Activated CD4-positive, alpha-beta T cell treated with anti-CD3 and anti-CD28 coated beads, Interleukin-2, amount 50 U/mL, for 48 hours (primary cell): ENCODE measurements around the gene RHBDF2.

Experiments used
- DNase-seq, 2 experiments: peaks; one replicate each; pipeline ENCODE4 v3.0.0-alpha.2; 2020

The RHBDF2 gene

DNA sequence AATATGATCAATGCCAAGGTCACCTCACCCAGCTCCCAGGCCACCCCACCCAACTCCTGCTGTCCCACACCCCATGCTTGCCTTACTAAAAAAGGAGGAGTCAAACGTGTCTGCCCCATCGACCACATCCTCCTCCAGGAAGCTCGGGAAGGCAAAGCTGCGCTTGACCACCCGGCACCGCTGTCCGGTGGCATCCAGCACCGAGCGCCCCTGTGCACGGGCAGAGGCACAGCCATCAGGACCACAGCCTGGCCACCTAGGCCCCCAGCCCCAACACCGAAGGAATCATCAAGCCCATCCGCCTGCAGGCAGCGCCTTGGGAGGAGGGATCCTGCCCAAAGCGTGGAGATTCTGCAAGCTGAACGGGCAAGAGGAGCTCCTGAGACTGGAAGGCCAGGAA lies 23.6 kb downstream of the RHBDF2 start:
- no peak for DNase-seq

GRCh38 chr17:76476736-76477135 lies 24.5 kb downstream of the RHBDF2 start:
- no peak for DNase-seq

- DNase-seq = no peak
These were observed 25.9 kb downstream of the RHBDF2 start for GRCh38 chr17:76475302-76475701.

DNA sequence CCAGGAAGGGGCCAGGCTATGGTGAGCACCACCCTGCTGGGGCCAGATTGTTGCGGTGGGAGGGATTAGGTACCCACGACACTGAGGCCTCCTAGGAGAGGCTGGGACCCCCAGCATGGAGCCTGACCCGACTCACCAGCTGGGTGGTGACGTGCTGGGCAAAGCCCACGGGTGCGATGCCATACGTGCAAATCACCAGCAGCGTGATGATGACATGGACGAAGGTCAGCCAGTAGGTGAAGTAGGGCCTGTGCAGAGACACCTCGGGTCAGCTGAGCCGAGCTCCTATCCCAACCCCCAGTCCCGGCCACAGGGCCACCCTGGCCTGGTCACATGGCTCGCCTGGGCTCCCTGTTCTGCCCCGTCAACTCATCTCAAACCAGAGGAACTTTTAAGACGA lies 26.3 kb downstream of the RHBDF2 start:
- no peak for DNase-seq

DNA sequence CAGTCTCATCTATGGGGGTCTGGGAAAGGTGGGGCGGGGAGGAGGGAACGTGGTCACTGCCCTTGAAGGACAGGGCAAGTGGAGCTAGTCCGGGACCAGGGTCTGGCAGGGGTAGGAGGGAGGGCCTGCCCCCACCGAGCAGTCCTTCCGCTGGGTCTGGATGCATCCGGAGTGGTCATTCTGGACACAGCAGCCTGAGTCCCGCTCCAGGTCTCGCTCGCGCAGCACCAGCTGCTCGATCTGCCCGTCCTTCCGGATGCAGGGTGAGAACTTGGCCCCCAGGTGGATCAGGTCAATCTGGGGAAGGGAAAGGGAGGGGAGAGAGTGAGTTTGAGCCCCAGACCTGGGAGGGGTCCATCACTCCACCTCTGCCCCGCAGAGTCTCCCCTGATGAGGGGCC lies 27.0 kb downstream of the RHBDF2 start:
- no peak for DNase-seq

DNA sequence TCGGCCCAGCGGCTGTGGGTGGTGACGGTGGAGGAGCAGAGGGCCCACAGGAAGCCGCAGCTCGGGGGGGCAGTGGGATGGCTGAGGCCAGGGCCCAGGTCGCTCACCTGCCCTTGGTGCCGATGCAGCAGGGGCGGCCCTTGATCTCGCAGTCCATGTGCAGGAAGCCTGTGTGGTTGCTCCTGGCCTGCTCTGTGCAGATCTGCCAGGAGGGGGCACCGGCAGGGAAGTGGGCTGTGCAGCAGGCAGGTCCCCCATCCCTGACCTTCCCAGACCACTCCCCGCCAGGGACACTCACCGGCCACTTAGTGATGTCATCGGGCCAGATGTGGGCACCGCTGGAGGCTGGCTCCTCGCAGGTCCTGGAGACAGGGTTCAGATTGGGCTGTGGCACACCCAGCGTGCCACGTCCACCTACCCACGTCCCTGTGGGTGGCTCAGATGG lies 27.7 kb downstream of the RHBDF2 start:
- peak in 1 of 2 experiments; percentile 24 for DNase-seq

- DNase-seq = no peak
These were observed 28.5 kb downstream of the RHBDF2 start for GRCh38 chr17:76472726-76473125.

DNA sequence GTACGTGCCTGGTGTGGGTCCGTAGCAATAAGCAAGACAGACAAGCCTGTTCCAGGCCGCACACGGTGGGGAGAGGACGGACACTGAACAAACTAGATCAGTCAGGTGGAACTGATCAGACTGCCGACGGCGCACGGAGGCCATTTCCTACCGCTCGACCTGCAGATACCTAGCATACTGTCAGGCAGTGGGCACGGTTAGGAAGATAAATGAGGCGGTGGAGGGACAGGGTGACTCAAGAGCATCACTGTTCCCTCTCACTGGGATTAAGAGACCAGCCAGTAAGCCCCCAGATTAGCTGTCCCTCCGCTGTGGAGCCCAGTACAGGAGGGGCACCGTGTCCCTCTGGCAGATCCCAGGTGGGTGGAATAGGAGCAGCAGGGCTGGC lies 29.0 kb downstream of the RHBDF2 start:
- DNase-seq = no peak

DNA sequence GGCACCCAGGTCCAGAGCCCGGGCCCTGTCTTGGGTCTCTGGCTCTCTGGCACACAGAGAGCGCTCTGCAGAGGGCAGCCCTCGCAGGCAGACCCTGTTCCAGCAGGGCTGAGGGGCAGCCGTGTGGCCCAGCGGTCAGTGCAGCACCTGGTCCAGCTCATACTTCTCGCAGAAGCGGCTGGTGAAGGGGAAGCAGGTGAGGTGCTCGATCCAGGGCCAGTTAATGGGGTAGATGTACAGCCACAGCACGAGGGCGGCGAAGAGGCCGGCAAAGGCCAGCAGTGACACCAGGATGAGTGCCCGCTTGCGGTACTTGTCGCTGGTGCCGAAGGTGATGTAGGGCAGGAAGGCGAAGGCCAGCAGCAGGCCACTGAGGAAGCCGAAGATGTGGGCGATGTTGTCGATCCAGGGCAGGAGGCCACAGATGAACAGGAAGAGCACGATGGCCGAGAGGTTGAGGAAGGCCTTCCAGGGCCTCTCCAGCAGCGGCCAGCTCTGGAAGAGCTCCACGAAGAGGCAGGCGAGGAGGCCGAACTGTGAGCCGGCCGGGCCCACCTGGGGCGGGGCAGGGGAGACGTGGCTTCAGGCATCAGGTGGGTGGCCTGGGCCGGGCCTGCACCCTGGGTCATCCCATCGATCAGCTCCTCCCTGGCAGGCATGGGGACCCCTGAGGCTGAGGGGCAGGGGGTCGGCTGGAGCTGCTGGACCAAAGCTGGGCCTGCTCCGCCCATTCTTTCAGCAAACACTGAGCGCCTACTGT lies 29.5 kb downstream of the RHBDF2 start:
- no peak for DNase-seq

DNA sequence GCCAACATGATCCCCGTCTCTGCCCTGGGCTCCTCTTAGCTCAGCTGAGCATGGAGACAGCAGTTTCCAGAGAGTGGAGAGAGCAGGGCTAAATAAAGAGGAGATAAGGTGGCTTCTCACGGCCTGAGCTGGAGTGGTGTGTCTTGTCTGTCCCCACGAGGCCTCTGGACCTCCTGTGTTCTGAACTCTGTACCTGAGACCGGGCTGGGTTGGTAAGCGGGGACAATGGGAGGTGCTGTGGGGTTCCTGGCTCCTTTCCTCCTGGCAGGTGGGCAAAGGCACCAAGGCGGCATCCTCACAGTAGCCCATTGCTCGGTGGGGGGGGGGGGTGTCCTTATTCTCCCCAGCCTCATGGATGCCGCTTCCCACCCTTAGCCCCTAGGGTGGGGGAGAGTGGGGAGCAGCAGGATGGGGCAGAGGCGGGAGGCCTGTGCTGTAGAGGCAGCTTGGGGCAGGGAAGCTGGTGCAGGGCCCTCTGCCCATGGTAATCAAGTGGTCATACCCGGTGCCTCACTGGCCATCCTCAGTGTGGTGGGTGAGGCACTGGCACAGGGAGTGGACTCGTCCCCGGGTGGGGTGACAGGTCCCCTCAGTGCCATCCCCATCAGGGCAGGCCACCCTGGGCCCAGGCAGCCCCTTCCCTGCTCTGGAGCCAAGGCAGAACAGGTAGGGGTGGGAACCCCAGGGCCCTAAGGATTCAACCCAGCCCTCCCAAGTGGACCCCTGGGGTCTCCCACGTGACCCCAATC lies 31.1 kb downstream of the RHBDF2 start:
- no peak for DNase-seq

DNA sequence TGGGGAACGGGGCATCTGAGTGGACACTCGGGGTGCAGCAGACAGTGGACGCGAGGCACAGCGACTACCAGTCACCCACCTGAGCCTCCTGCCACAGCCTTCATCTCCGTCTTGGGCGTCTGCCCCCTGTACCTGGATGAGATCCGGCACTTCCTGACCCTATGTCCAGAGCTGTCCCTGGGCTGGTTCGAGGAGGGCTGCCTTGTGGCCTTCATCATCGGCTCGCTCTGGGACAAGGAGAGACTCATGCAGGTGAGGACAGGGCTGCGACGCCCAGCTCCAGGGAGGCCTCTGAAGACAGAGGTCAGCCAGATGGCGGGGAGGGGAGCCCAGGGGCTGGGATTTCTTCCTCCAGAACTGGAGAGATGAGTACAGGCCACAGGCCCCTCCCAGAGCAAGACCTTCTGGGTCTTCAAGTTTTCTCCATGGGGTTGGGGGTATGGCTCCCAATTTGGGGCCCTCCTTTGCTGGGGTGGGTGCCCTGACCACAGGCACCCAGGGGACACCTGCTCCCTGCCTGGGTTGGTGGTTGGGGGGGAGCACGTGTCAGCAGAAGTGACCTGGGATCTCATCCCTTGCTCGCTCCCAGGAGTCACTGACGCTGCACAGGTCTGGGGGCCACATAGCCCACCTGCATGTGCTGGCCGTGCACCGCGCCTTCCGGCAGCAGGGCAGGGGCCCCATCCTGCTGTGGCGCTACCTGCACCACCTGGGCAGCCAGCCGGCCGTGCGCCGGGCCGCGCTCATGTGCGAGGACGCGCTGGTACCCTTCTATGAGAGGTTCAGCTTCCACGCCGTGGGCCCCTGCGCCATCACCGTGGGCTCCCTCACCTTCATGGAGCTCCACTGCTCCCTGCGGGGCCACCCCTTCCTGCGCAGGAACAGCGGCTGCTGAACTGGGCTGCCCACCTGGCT lies 31.9 kb downstream of the RHBDF2 start:
- no peak for DNase-seq

- no peak for DNase-seq
These were observed 32.6 kb downstream of the RHBDF2 start for GRCh38 chr17:76468634-76469010.

- no peak for DNase-seq
These were observed 33.2 kb downstream of the RHBDF2 start for GRCh38 chr17:76467809-76468633.

- no peak for DNase-seq
These were observed 33.9 kb downstream of the RHBDF2 start, which contains the start of gene AANAT for GRCh38 chr17:76467366-76467765. AANAT (plus strand) TSS chr17:76467603; CDS start chr17:76468747, 1,144 bp downstream.

GRCh38 chr17:76466775-76467130 lies 34.5 kb downstream of the RHBDF2 start:
- DNase-seq = no peak

DNA sequence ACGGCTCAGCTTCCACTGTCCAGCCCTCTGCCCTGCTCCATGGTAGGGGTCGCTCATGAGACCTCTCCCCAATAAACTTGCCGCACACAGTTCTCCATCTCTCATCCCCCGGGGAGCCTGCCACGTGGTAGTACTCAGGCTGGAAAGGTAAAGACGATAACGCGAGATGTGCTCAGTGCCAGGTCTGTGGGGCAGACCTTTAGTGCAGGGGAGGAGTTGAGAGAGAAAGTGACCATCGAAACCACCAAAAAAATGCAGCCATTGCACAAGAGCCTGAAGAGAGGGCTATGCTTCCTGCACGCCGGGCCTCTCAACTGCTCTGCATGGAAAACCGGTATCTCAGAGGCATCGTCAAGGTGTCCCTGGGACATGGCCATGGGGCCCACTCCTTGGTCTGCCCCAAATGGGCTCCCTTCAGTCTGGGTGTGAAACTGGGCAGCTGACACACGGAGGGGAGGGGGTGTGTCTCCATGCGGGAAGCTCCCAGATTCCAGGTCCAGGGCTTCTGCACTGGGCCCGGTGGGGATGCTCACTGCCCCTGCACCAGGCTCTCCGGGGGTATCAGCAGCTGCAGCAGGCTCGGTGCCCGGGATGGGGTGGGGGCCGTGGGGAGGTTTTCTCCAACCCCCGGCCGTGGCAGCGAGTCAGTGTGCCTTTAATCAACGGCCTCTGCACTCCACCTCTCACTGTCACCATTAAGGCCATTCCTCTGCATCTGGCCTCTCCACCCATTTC lies 38.5 kb downstream of the RHBDF2 start:
- DNase-seq = no peak

GRCh38 chr17:76461765-76462555 lies 39.3 kb downstream of the RHBDF2 start:
- DNase-seq = no peak

GRCh38 chr17:76459674-76460073 lies 41.5 kb downstream of the RHBDF2 start:
- no peak for DNase-seq

DNA sequence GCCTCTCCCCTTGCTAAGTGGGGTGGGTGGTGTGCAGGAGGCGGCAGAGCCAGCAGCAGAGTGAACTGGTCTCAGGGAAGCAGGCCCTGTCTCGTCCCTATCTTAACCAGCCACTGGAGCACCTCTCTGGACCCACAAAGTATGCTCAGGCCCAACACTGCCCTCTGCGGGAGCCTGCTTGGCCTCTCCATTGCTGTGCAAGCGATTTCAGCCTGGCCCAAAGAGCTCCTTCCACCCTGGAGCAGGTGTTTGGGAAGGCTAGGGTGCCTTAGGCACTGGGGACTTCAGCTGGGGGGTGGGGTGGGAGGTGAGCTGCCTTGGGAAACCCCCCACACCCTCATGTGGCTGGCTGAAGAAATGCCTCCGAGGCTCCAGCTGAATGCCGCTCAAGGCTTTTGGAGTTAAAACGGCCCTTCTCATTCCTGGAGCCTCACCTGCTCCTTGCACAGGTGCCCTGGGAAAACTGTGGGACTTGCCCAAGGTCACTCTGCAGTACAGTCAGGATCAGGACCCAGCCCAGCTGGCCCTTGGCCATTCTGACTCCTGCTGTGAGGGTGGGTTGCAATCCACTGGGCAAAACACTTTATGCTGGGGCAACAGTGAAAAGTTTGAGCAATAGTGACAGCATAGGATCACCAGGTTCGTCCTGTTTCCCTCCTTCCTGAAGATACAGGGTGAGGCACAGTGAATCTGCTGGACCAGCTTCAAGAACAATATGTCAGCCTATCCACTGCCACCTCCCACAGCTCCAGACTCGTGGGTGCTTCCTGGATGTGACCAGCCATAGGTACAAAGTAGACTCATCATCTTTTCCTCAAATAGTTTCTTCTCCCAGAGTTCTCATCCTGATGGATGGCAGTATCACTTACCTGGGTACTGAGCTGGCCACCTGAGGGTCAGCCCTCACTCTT lies 42.4 kb downstream of the RHBDF2 start:
- peak; percentile 19 to 23 for DNase-seq

GRCh38 chr17:76453431-76453743 lies 47.8 kb downstream of the RHBDF2 start:
- DNase-seq = no peak
